DND-41 (cell line): Measurements from ENCODE around the gene KRT82.

Experiments
- ATAC-seq: fragments of 200-7000 bp; cut with Tn5 transposase; 3 replicates; pipeline ENCODE4 v1.9.1; 2021; ENCODE audit warnings: low read depth; ENCODE audit not compliant: insufficient read depth
- DNase-seq: peaks from one replicate; pipeline ENCODE4 v3.0.0-alpha.2; 2020
- H2AFZ ChIP-seq: 2 replicates; pipeline ENCODE4 v1.6.0; 2012; ENCODE audit warnings: low read depth, low read length
- H3K27ac ChIP-seq: 2 replicates; pipeline ENCODE4 v1.5.1; 2012; ENCODE audit warnings: low read length, inconsistent platforms
- H3K27me3 ChIP-seq: fragments of 200-600 bp; sonication (generic); 2 replicates; pipeline ENCODE4 v1.6.0; 2012; ENCODE audit warnings: low read length, mild to moderate bottlenecking, inconsistent platforms; ENCODE audit not compliant: insufficient read depth, poor library complexity
- H3K36me3 ChIP-seq: 2 replicates; pipeline ENCODE4 v1.5.1; 2012; ENCODE audit warnings: low read length, inconsistent platforms; ENCODE audit not compliant: insufficient read depth
- H3K4me1 ChIP-seq: 2 replicates; pipeline ENCODE4 v1.5.1; 2012; ENCODE audit warnings: mild to moderate bottlenecking, low read length; ENCODE audit not compliant: insufficient read depth
- H3K4me2 ChIP-seq: 2 replicates; pipeline ENCODE4 v1.6.0; 2012; ENCODE audit warnings: mild to moderate bottlenecking, moderate library complexity, low read length, inconsistent platforms; ENCODE audit not compliant: insufficient read depth
- H3K4me3 ChIP-seq, 2 experiments: fragments of 200-600 bp in 1 of 2; shearing (Covaris generic) in 1 of 2; 2 replicates each; pipeline ENCODE4 v1.5.1; 2012 to 2016; ENCODE audit warnings: inconsistent platforms in 2 of 2, low read length in 2 of 2, mild to moderate bottlenecking in 2 of 2, low read depth in 1 of 2, moderate library complexity in 1 of 2
- H3K79me2 ChIP-seq: 2 replicates; pipeline ENCODE4 v1.6.0; 2012; ENCODE audit warnings: low read length, inconsistent platforms; ENCODE audit not compliant: insufficient read depth
- H3K9ac ChIP-seq: 2 replicates; pipeline ENCODE4 v1.6.0; 2012; ENCODE audit warnings: low read depth, mild to moderate bottlenecking, inconsistent platforms, low read length, moderate library complexity
- H3K9me3 ChIP-seq: 2 replicates; pipeline ENCODE4 v1.5.1; 2012; ENCODE audit warnings: low read length, moderate library complexity, mild to moderate bottlenecking, inconsistent platforms; ENCODE audit not compliant: insufficient read depth, severe bottlenecking
- H4K20me1 ChIP-seq: 2 replicates; pipeline ENCODE4 v1.6.0; 2012; ENCODE audit warnings: low read length; ENCODE audit not compliant: insufficient read depth
- CTCF ChIP-seq: IDR thresholded peaks from 2 replicates; pipeline ENCODE4 v1.5.1; 2012; ENCODE audit warnings: borderline replicate concordance, low read length, moderate library complexity, mild to moderate bottlenecking; ENCODE audit not compliant: poor library complexity, severe bottlenecking; ENCODE audit errors: extremely low read depth
- EZH2 ChIP-seq: IDR thresholded peaks from 3 replicates; pipeline ENCODE4 v1.6.1; 2012; ENCODE audit warnings: borderline replicate concordance, low read depth, mild to moderate bottlenecking, moderate library complexity, low read length, inconsistent platforms; ENCODE audit not compliant: severe bottlenecking

The KRT82 gene

GRCh38 chr12:52433501-52434080 is 27.5 kb upstream of the KRT82 start:
- no peak overlapping the region for H3K9ac ChIP-seq
- H3K27me3 ChIP-seq, result peaks cover 6% of the 10 kb centered on the region
- no peak overlapping the region for H3K27ac ChIP-seq
- H3K9me3 ChIP-seq, result no peaks in the 10 kb centered on the region
- no peak for DNase-seq
- H3K36me3 ChIP-seq, result no peaks in the 10 kb centered on the region
- H3K4me3 ChIP-seq, result no peak overlapping the region
- H4K20me1 ChIP-seq, result 0 out of 2 replicates have a peak, but pooled peaks cover 2% of the 10 kb centered on the region
- no peaks in the 10 kb centered on the region for H3K4me1 ChIP-seq
- H3K4me2 ChIP-seq, result no peak overlapping the region
- ATAC-seq, result no peak
- no peak overlapping the region for H2AFZ ChIP-seq
- no peaks in the 10 kb centered on the region for H3K79me2 ChIP-seq
- TF ChIP-seq CTCF (no peak), EZH2 (no peak)

GRCh38 chr12:52432559-52433207 is 26.5 kb upstream of the KRT82 start:
- Histone ChIP-seq H3K79me2 (no peaks in the 10 kb centered on the region), H4K20me1 (0 out of 2 replicates have a peak, but pooled peaks cover 2% of the 10 kb centered on the region), H2AFZ (no peak overlapping the region), H3K27me3 (peaks cover 8% of the 10 kb centered on the region), H3K4me1 (no peaks in the 10 kb centered on the region), H3K36me3 (no peaks in the 10 kb centered on the region), H3K4me2 (no peak overlapping the region), H3K27ac (no peak overlapping the region), H3K9ac (no peak overlapping the region), H3K4me3 (no peak overlapping the region), H3K9me3 (no peaks in the 10 kb centered on the region)
- ATAC-seq, result no peak
- DNase-seq, result no peak
- TF ChIP-seq CTCF (no peak), EZH2 (no peak)

- no peak overlapping the region for H3K27ac ChIP-seq
- no peak overlapping the region for H3K4me3 ChIP-seq
- H3K9me3 ChIP-seq, result no peaks in the 10 kb centered on the region
- 0 out of 2 replicates have a peak, but pooled peaks cover 7% of the 10 kb centered on the region for H4K20me1 ChIP-seq
- DNase-seq, result no peak
- no peak overlapping the region for H2AFZ ChIP-seq
- ATAC-seq, result no peak
- no peaks in the 10 kb centered on the region for H3K79me2 ChIP-seq
- peaks cover 18% of the 10 kb centered on the region for H3K27me3 ChIP-seq
- no peak overlapping the region for H3K4me2 ChIP-seq
- no peak for TF ChIP-seq EZH2
- no peak for TF ChIP-seq CTCF
- no peak overlapping the region for H3K9ac ChIP-seq
- H3K36me3 ChIP-seq, result no peaks in the 10 kb centered on the region
- H3K4me1 ChIP-seq, result no peaks in the 10 kb centered on the region
Observed at GRCh38 chr12:52428121-52428520, 22.0 kb upstream of the KRT82 start.
